ENCODE data around the gene OR8B4.
"Not testable (repeated sequence)": the region's sequence is repeated elsewhere in the genome, so short reads cannot be mapped to it uniquely, and the experiment has no call there.

Gene OR8B4

GRCh38 chr11:124403186-124403585, 21.5 kb downstream of the OR8B4 start:
- H3K27ac ChIP-seq (ENCODE audit: low read depth, low read length); H3K4me3 ChIP-seq (ENCODE audit: low read depth in 1 of 2, low read length in 2 of 2); H3K9ac ChIP-seq (ENCODE audit: low read length); H3K36me3 ChIP-seq (ENCODE audit: insufficient read depth, low read length); H3K4me1 ChIP-seq (ENCODE audit: insufficient read depth, low read length); H3K27me3 ChIP-seq (ENCODE audit: control insufficient read depth in 1 of 2, insufficient read depth in 2 of 2, low read length in 2 of 2); H3K9me3 ChIP-seq (ENCODE audit: low read length): not testable (repeated sequence)

- H3K36me3 ChIP-seq (ENCODE audit: insufficient read depth, low read length), result no peaks in the 10 kb centered on the region
- no peak overlapping the region for H3K9ac ChIP-seq (ENCODE audit: low read length)
- H3K27ac ChIP-seq (ENCODE audit: low read depth, low read length), result no peak overlapping the region
- H3K9me3 ChIP-seq (ENCODE audit: low read length), result no peaks in the 10 kb centered on the region
- H3K4me1 ChIP-seq (ENCODE audit: insufficient read depth, low read length), result no peaks in the 10 kb centered on the region
- H3K27me3 ChIP-seq (ENCODE audit: control insufficient read depth in 1 of 2, insufficient read depth in 2 of 2, low read length in 2 of 2), result no peaks in the 10 kb centered on the region
- H3K4me3 ChIP-seq (ENCODE audit: low read depth in 1 of 2, low read length in 2 of 2), result no peak overlapping the region
Observed at GRCh38 chr11:124402326-124402922, 22.2 kb downstream of the OR8B4 start.

- Histone ChIP-seq H3K4me1 (ENCODE audit: insufficient read depth, low read length) (no peaks in the 10 kb centered on the region), H3K9ac (ENCODE audit: low read length) (no peak within 1 kb of the TSS), H3K4me3 (ENCODE audit: low read depth in 1 of 2, low read length in 2 of 2) (no peak within 1 kb of the TSS), H3K27me3 (ENCODE audit: control insufficient read depth in 1 of 2, insufficient read depth in 2 of 2, low read length in 2 of 2) (no peaks in the 10 kb centered on the region), H3K36me3 (ENCODE audit: insufficient read depth, low read length) (no peaks in the 10 kb centered on the region), H3K9me3 (ENCODE audit: low read length) (no peaks in the 10 kb centered on the region), H3K27ac (ENCODE audit: low read depth, low read length) (no peak within 1 kb of the TSS)
Observed at GRCh38 chr11:124398924-124399323, 25.7 kb downstream of the OR8B4 start, which contains the start of gene OR8B3. TSS of gene OR8B3 (minus strand) at chr11:124399024. CDS start at chr11:124397351, 1,673 bp downstream.

- H3K36me3 ChIP-seq (ENCODE audit: insufficient read depth, low read length); H3K4me1 ChIP-seq (ENCODE audit: insufficient read depth, low read length); H3K27me3 ChIP-seq (ENCODE audit: control insufficient read depth in 1 of 2, insufficient read depth in 2 of 2, low read length in 2 of 2); H3K4me3 ChIP-seq (ENCODE audit: low read depth in 1 of 2, low read length in 2 of 2); H3K9ac ChIP-seq (ENCODE audit: low read length); H3K9me3 ChIP-seq (ENCODE audit: low read length); H3K27ac ChIP-seq (ENCODE audit: low read depth, low read length): not testable (repeated sequence)
Observed at GRCh38 chr11:124396847-124397246, 27.8 kb downstream of the OR8B4 start.

GRCh38 chr11:124394408-124394807, 30.3 kb downstream of the OR8B4 start:
- Histone ChIP-seq H3K4me1 (ENCODE audit: insufficient read depth, low read length) (no peaks in the 10 kb centered on the region), H3K9ac (ENCODE audit: low read length) (no peak overlapping the region), H3K36me3 (ENCODE audit: insufficient read depth, low read length) (no peaks in the 10 kb centered on the region), H3K9me3 (ENCODE audit: low read length) (no peaks in the 10 kb centered on the region), H3K27me3 (ENCODE audit: control insufficient read depth in 1 of 2, insufficient read depth in 2 of 2, low read length in 2 of 2) (no peaks in the 10 kb centered on the region), H3K4me3 (ENCODE audit: low read depth in 1 of 2, low read length in 2 of 2) (no peak overlapping the region), H3K27ac (ENCODE audit: low read depth, low read length) (no peak overlapping the region)

GRCh38 chr11:124384399-124384798, 40.3 kb downstream of the OR8B4 start, which contains the start of gene OR8B2:
TSS of gene OR8B2 (minus strand) at chr11:124384499. CDS start at chr11:124383343, 1,156 bp downstream.
- Histone ChIP-seq H3K27me3 (ENCODE audit: control insufficient read depth in 1 of 2, insufficient read depth in 2 of 2, low read length in 2 of 2) (no peaks in the 10 kb centered on the region), H3K9me3 (ENCODE audit: low read length) (no peaks in the 10 kb centered on the region), H3K9ac (ENCODE audit: low read length) (no peak within 1 kb of the TSS), H3K27ac (ENCODE audit: low read depth, low read length) (no peak within 1 kb of the TSS), H3K4me1 (ENCODE audit: insufficient read depth, low read length) (no peaks in the 10 kb centered on the region), H3K36me3 (ENCODE audit: insufficient read depth, low read length) (no peaks in the 10 kb centered on the region), H3K4me3 (ENCODE audit: low read depth in 1 of 2, low read length in 2 of 2) (no peak within 1 kb of the TSS)

GRCh38 chr11:124382857-124383256, 41.8 kb downstream of the OR8B4 start:
- H3K9me3 ChIP-seq (ENCODE audit: low read length); H3K4me1 ChIP-seq (ENCODE audit: insufficient read depth, low read length); H3K9ac ChIP-seq (ENCODE audit: low read length); H3K4me3 ChIP-seq (ENCODE audit: low read depth in 1 of 2, low read length in 2 of 2); H3K27me3 ChIP-seq (ENCODE audit: control insufficient read depth in 1 of 2, insufficient read depth in 2 of 2, low read length in 2 of 2); H3K27ac ChIP-seq (ENCODE audit: low read depth, low read length); H3K36me3 ChIP-seq (ENCODE audit: insufficient read depth, low read length): not testable (repeated sequence)

GRCh38 chr11:124380585-124380984, 44.1 kb downstream of the OR8B4 start:
- no peaks in the 10 kb centered on the region for H3K9me3 ChIP-seq (ENCODE audit: low read length)
- no peak overlapping the region for H3K4me3 ChIP-seq (ENCODE audit: low read depth in 1 of 2, low read length in 2 of 2)
- H3K27ac ChIP-seq (ENCODE audit: low read depth, low read length), result no peak overlapping the region
- H3K27me3 ChIP-seq (ENCODE audit: control insufficient read depth in 1 of 2, insufficient read depth in 2 of 2, low read length in 2 of 2), result no peaks in the 10 kb centered on the region
- no peaks in the 10 kb centered on the region for H3K4me1 ChIP-seq (ENCODE audit: insufficient read depth, low read length)
- no peak overlapping the region for H3K9ac ChIP-seq (ENCODE audit: low read length)
- H3K36me3 ChIP-seq (ENCODE audit: insufficient read depth, low read length), result no peaks in the 10 kb centered on the region

- Histone ChIP-seq H3K4me1 (ENCODE audit: insufficient read depth, low read length) (no peaks in the 10 kb centered on the region), H3K27ac (ENCODE audit: low read depth, low read length) (no peak overlapping the region), H3K9me3 (ENCODE audit: low read length) (no peaks in the 10 kb centered on the region), H3K36me3 (ENCODE audit: insufficient read depth, low read length) (no peaks in the 10 kb centered on the region), H3K4me3 (ENCODE audit: low read depth in 1 of 2, low read length in 2 of 2) (no peak overlapping the region), H3K9ac (ENCODE audit: low read length) (no peak overlapping the region), H3K27me3 (ENCODE audit: control insufficient read depth in 1 of 2, insufficient read depth in 2 of 2, low read length in 2 of 2) (no peaks in the 10 kb centered on the region)
Observed at GRCh38 chr11:124376280-124376679, 48.4 kb downstream of the OR8B4 start.

Measured in muscle layer of colon (tissue), 2 donors.